HepG2 (cell line): ENCODE measurements around the gene MYOM1. TPM values are rescaled to one million over a fixed set of nuclear protein-coding genes. Genes with fewer than 3 reads are reported as not detected.

Source experiments
- CSRNP1 ChIP-seq: sonication (generic); formaldehyde crosslinking; IDR thresholded peaks from 2 replicates; pipeline ENCODE4 v1.8.1; 2023; ENCODE audit warnings: mild to moderate bottlenecking, missing genetic modification reagents
- HMG20A ChIP-seq: IDR thresholded peaks from 2 replicates; pipeline ENCODE4 v1.6.1; 2016; ENCODE audit warnings: borderline replicate concordance
- HNRNPK ChIP-seq: fragments of 200-400 bp; formaldehyde crosslinking; IDR thresholded peaks from 2 replicates; pipeline ENCODE4 v1.6.1; 2018; ENCODE audit warnings: low read length, low read depth, moderate library complexity, mild to moderate bottlenecking; ENCODE audit not compliant: poor library complexity, severe bottlenecking
- JUND ChIP-seq: sonication (generic); formaldehyde crosslinking; IDR thresholded peaks from 2 replicates; pipeline ENCODE4 v1.8.0; 2022; ENCODE audit warnings: mild to moderate bottlenecking, missing genetic modification reagents
- KDM4B ChIP-seq: sonication (generic); formaldehyde crosslinking; IDR thresholded peaks from 2 replicates; pipeline ENCODE4 v1.4.0; 2020; ENCODE audit warnings: missing genetic modification reagents
- MIXL1 ChIP-seq: IDR thresholded peaks from 2 replicates; pipeline ENCODE4 v1.6.1; 2016
- MYPOP ChIP-seq: sonication (generic); formaldehyde crosslinking; IDR thresholded peaks from 2 replicates; pipeline ENCODE4 v1.8.1; 2023; ENCODE audit warnings: mild to moderate bottlenecking, moderate library complexity, missing genetic modification reagents
- NR3C1 ChIP-seq: sonication (generic); formaldehyde crosslinking; IDR thresholded peaks from 2 replicates; pipeline ENCODE4 v1.4.0; 2020; ENCODE audit warnings: missing genetic modification reagents
- RORA ChIP-seq: sonication (generic); formaldehyde crosslinking; IDR thresholded peaks from 2 replicates; pipeline ENCODE4 v1.5.0; 2020; ENCODE audit warnings: mild to moderate bottlenecking, missing genetic modification reagents, moderate library complexity
- SIN3A ChIP-seq: IDR thresholded peaks from 2 replicates; pipeline ENCODE4 v1.6.1; 2011; ENCODE audit warnings: low read depth, mild to moderate bottlenecking, control low read depth, low read length, borderline replicate concordance
- SKI ChIP-seq: fragments of 450-650 bp; IDR thresholded peaks from one replicate; pipeline ENCODE4 v1.6.1; 2018; ENCODE audit warnings: mild to moderate bottlenecking; ENCODE audit not compliant: partially characterized antibody
- SP1 ChIP-seq, 2 experiments: fragments of 450-650 bp in 1 of 2; sonication (generic) in 1 of 2; formaldehyde crosslinking in 1 of 2; IDR thresholded peaks; 2 replicates each; pipeline versions ENCODE4 v1.4.0 to v1.6.1; 2016 to 2020; ENCODE audit warnings: missing genetic modification reagents in 1 of 2
- TCF12 ChIP-seq, 2 experiments: fragments of 450-650 bp in 1 of 2; sonication (generic) in 1 of 2; formaldehyde crosslinking in 1 of 2; IDR thresholded peaks; 2 replicates each; pipeline versions ENCODE4 v1.6.1 to v1.8.0; 2017 to 2022; ENCODE audit warnings: antibody characterized with exemption in 1 of 2, mild to moderate bottlenecking in 1 of 2, missing genetic modification reagents in 1 of 2, moderate library complexity in 1 of 2
- TCF7L2 ChIP-seq: IDR thresholded peaks from 2 replicates; pipeline ENCODE4 v1.6.1; 2011; ENCODE audit warnings: mild to moderate bottlenecking, low read depth, low read length, moderate library complexity
- ZNF704 ChIP-seq: sonication (generic); formaldehyde crosslinking; IDR thresholded peaks from 2 replicates; pipeline ENCODE4 v1.8.1; 2023; ENCODE audit warnings: mild to moderate bottlenecking, inconsistent platforms, moderate library complexity, missing genetic modification reagents, borderline replicate concordance
- ZNF781 ChIP-seq: sonication (generic); formaldehyde crosslinking; IDR thresholded peaks from 2 replicates; pipeline ENCODE4 v1.5.1; 2020; ENCODE audit warnings: borderline replicate concordance, mild to moderate bottlenecking, missing genetic modification reagents; ENCODE audit errors: not compliant biosample characterization
- polyA plus RNA-seq, 8 experiments: library from polyadenylated mRNA; depleted of rRNA in 3 of 8; stranded (reverse) in 7 of 8; unstranded in 1 of 8; fragments of >200 nt; fragmentation: Illumina TruSeq in 4 of 8; extraction: Trizol in 4 of 8; gene quantifications; 2 replicates each; pipeline versions ENCODE4 v1.2.1 to v1.2.3, GENCODE V29; 2011 to 2016; ENCODE audit warnings: low read depth in 4 of 8, missing spikeins in 1 of 8, mixed read lengths in 1 of 8; ENCODE audit not compliant: insufficient read depth in 1 of 8
- total RNA-seq, 5 experiments: library from RNA; depleted of rRNA; stranded (reverse); fragments of >200 nt; fragmentation: Illumina TruSeq; extraction: Trizol; gene quantifications; 2 replicates each; pipeline ENCODE4 v1.2.3, GENCODE V29; 2016; ENCODE audit warnings: low read depth in 1 of 5
- TF ChIP-seq, protein P1 (sequence below): sonication (generic); formaldehyde crosslinking; IDR thresholded peaks from 2 replicates; pipeline ENCODE4 v1.4.0; 2020; ENCODE audit warnings: mild to moderate bottlenecking, missing genetic modification reagents
- TF ChIP-seq, protein P2 (sequence below): sonication (generic); formaldehyde crosslinking; IDR thresholded peaks from 2 replicates; pipeline ENCODE4 v1.8.0; 2022; ENCODE audit warnings: missing genetic modification reagents, low read depth, mild to moderate bottlenecking, borderline replicate concordance
- TF ChIP-seq, protein P3 (sequence below), 2 experiments: fragments of 450-650 bp in 1 of 2; sonication (generic) in 1 of 2; formaldehyde crosslinking; IDR thresholded peaks; 2 replicates each; pipeline versions ENCODE4 v1.5.0 to v1.8.0; 2020 to 2022; ENCODE audit warnings: mild to moderate bottlenecking in 1 of 2, missing genetic modification reagents in 1 of 2
- TF ChIP-seq, protein P4 (sequence below): sonication (generic); formaldehyde crosslinking; IDR thresholded peaks from 2 replicates; pipeline ENCODE4 v1.8.1; 2023; ENCODE audit warnings: missing genetic modification reagents, mild to moderate bottlenecking, borderline replicate concordance

The MYOM1 gene
- total and polyA plus RNA-seq, 2 of the 13 experiments (the other 11 are each of a cell fraction or from before 2014, with no cell fraction given): 0.46 to 0.98 TPM

DNA sequence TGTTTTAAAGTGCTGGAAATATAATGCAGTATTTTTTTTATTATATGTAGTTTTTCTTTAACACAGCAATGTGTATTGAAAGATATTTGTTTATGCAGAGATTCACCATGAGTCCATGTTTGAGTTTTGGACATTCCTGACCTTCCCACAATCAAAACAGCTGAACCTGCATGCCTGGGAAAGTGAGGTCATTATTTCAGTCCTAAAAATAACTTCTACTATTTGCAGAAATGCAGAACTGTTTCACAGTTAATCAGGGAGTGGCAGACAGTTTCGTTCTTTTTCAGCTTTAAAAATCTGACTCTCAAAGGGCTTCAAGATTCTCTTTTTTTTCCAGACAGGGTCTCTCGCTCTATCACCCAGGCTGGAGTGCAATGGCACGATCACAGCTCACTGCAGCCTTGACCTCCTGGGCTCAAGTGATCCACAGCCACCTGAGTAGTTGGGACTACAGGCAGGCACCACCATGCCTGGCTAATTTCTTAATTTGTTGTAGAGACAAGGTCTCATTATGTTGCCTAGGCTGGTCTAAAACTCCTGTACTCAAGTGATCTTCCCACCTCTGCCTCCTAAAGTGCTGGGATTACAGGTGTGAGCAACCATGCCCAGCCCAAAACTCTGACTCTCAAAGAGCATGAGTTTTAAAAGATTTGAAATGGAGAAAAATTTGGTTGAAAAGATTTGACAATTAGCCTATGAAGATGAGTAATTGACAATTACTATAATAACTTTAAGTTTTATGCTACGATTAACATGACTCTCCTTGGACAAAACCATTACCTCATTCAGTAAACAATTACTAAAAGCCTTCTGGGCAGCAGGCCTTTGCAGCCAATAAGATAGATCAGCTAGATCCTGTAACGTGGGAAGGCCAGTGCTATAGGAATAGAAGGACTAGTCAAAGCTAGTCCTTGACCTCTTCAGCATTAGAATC lies 37.2 kb upstream of the MYOM1 start (continued):
- TF ChIP-seq RORA (CRISPR knock-in tag) (no peak), JUND (CRISPR knock-in tag) (peak; percentile 11; the same call in 1 of the 2 replicates), SP1 (IDR thresholded peaks at IDR 0.05) (no peak), SP1 (CRISPR knock-in tag; IDR thresholded peaks at IDR 0.05) (no peak), TCF12 (IDR thresholded peaks at IDR 0.05) (no peak), TCF12 (CRISPR knock-in tag; IDR thresholded peaks at IDR 0.05) (no peak), NR3C1 (CRISPR knock-in tag) (no peak), HNRNPK (no peak), MIXL1 (CRISPR knock-in tag) (no peak), SIN3A (no peak), SKI (no peak), CSRNP1 (CRISPR knock-in tag) (no peak), MYPOP (CRISPR knock-in tag) (no peak), ZNF704 (no peak), TCF7L2 (no peak), HMG20A (CRISPR knock-in tag) (peak; percentile 86; the same call in 1 of the 2 replicates), KDM4B (CRISPR knock-in tag) (no peak), ZNF781 (CRISPR knock-in tag) (no peak)
- TF ChIP-seq, protein P1, sequence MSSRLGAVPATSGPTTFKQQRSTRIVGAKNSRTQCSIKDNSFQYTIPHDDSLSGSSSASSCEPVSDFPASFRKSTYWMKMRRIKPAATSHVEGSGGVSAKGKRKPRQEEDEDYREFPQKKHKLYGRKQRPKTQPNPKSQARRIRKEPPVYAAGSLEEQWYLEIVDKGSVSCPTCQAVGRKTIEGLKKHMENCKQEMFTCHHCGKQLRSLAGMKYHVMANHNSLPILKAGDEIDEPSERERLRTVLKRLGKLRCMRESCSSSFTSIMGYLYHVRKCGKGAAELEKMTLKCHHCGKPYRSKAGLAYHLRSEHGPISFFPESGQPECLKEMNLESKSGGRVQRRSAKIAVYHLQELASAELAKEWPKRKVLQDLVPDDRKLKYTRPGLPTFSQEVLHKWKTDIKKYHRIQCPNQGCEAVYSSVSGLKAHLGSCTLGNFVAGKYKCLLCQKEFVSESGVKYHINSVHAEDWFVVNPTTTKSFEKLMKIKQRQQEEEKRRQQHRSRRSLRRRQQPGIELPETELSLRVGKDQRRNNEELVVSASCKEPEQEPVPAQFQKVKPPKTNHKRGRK (CRISPR knock-in tag): no peak
- TF ChIP-seq, protein P2, sequence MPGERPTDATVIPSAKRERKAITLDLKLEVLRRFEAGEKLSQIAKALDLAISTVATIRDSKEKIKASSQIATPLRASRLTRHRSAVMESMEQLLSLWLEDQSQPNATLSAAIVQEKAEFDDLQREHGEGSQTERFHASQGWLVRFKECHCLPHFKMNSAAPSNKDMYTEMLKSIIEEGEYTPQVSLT: no peak
- TF ChIP-seq, protein P3, sequence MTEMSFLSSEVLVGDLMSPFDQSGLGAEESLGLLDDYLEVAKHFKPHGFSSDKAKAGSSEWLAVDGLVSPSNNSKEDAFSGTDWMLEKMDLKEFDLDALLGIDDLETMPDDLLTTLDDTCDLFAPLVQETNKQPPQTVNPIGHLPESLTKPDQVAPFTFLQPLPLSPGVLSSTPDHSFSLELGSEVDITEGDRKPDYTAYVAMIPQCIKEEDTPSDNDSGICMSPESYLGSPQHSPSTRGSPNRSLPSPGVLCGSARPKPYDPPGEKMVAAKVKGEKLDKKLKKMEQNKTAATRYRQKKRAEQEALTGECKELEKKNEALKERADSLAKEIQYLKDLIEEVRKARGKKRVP (CRISPR knock-in tag; IDR thresholded peaks at IDR 0.05): no peak
- TF ChIP-seq, protein P4, sequence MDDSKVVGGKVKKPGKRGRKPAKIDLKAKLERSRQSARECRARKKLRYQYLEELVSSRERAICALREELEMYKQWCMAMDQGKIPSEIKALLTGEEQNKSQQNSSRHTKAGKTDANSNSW (CRISPR knock-in tag): no peak
